ENCODE results near the gene TNFRSF19.
A peak's percentile ranks its signal among the peaks of the same experiment; 100 is the strongest.

TNFRSF19 gene

GRCh38 chr13:23683084-23683483 lies 112.9 kb downstream of the TNFRSF19 start:
- DNase-seq (ENCODE audit: low spot score): no peak

GRCh38 chr13:23684647-23685046 lies 114.4 kb downstream of the TNFRSF19 start:
- no peak for DNase-seq (ENCODE audit: low spot score)

GRCh38 chr13:23685416-23685815 lies 115.2 kb downstream of the TNFRSF19 start:
- no peak for DNase-seq (ENCODE audit: low spot score)

DNA sequence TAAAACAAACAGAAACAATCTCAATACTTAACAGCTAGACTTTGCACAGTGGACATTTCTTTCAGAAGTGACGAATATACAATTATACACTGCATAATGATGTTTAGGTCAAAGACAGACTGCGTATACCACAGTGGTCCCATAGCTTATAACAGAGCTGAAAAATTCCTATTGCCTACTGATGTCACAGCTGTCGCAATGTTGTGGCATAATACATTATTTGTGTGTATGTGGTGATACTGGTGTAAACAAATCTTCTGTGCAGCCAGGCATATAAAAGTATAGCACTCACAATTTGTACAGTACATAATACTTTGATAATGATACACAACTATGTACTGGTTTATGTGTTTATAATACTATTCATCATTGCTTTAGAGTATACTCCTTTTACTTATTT lies 116.7 kb downstream of the TNFRSF19 start:
- DNase-seq (ENCODE audit: low spot score): no peak

- no peak for DNase-seq (ENCODE audit: low spot score)
Measured at GRCh38 chr13:23687614-23688013, 117.4 kb downstream of the TNFRSF19 start.

- DNase-seq (ENCODE audit: low spot score): no peak
Measured at GRCh38 chr13:23688336-23688735, 118.1 kb downstream of the TNFRSF19 start.

- no peak for DNase-seq (ENCODE audit: low spot score)
Measured at GRCh38 chr13:23690668-23691067, 120.5 kb downstream of the TNFRSF19 start.

- no peak for DNase-seq (ENCODE audit: low spot score)
Measured at GRCh38 chr13:23692816-23693215, 122.6 kb downstream of the TNFRSF19 start.

DNA sequence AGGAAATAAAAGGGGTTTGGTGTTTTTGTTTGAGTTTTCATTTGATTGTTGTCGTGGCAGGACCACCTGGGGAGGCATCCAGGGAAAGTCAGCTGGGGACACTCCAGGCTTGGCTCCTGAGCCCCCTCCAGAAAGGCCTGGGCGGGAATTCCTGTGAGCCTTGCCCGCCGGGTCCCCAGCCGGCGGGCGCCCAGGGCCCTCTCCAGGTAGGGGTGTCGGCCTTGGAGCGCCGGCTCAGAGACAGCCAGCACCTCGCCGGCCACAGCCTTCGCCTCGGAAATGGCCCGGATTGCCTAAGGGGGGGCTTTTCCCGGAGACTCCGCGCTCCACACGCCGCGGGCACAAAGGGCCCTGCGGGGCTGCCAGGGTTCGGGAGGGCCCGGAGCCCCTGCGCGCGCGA lies 125.0 kb downstream of the TNFRSF19 start:
- no peak for DNase-seq (ENCODE audit: low spot score)

DNA sequence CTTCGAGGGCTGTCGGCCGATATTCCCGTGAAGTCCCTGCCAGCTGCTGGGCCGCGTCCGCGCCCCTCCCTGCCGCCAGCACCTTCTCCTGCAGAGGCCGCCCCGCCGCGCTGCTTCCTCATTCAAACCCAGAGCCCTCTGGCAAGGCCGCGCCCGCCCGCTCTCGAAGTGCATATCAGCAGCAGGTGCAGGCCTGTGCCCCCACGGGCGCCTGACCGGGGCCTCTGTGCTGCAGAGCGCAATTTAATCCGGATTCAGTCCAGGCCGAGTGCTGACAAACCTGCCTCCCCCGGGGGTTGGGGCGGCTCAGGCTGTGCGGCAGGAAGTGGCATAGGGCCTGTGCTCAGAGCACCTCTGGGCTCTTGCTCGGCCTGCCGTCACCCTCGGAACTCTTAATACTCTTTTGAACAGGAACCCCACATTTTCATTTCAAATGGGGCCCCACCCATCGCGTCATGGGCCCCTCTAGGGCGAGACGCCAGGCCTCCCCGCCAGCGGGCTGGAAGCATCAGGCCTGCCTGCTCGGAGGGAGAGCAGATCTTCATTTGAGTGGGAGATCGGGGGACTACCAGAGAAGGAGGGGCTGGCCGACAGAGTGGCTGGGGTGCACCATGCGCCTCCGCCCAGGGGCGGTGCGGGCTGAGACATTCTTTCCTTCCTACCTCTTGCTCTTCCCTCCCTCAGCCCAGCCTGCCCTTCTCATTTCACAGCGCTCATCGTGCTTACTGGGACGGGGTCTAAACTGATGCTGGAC lies 125.7 kb downstream of the TNFRSF19 start:
- DNase-seq (ENCODE audit: low spot score): peak; percentile 29

GRCh38 chr13:23696610-23697009 lies 126.4 kb downstream of the TNFRSF19 start:
- DNase-seq (ENCODE audit: low spot score): peak; percentile 29

GRCh38 chr13:23697772-23698313 lies 127.6 kb downstream of the TNFRSF19 start:
- no peak for DNase-seq (ENCODE audit: low spot score)

DNA sequence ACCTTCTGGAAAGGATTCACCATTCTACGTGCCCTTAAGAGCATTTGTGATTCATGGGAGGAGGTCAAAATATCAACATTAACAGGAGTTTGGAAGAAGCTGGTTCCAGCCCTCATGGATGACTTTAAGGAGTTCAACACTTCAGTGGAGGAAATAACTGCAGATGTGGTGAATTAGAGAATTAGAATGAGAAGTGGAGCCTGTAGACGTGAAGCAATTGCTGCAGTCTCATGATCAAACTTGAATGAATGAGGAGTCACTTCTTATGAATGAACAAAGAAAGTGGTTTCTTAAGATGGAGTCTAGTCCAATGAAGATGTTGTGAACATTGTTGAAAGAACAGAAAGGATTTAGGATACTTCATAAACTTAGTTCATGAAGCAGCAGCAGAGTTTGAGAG lies 129.1 kb downstream of the TNFRSF19 start:
- no peak for DNase-seq (ENCODE audit: low spot score)

DNA sequence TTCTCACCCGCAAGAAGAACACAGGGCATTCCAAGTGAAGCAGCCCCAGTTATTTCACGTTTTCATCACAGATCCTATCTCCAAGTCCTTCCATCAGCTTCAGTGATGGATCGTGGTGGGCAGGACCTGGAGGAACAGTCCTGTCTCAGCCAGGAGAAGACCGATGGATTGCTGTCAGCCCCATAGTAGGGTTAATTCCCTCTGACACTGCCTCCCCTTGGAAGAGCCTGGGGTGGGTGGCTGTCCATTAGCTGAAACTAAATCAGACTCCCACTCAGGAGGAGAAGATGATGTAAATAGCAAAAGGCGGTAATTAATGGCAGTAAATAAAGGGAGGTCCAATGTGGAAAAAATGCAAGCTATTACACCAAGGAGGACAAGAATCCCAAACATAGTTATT lies 131.0 kb downstream of the TNFRSF19 start:
- DNase-seq (ENCODE audit: low spot score): no peak

GRCh38 chr13:23701636-23702035 lies 131.4 kb downstream of the TNFRSF19 start:
- peak; percentile 83 for DNase-seq (ENCODE audit: low spot score)

DNA sequence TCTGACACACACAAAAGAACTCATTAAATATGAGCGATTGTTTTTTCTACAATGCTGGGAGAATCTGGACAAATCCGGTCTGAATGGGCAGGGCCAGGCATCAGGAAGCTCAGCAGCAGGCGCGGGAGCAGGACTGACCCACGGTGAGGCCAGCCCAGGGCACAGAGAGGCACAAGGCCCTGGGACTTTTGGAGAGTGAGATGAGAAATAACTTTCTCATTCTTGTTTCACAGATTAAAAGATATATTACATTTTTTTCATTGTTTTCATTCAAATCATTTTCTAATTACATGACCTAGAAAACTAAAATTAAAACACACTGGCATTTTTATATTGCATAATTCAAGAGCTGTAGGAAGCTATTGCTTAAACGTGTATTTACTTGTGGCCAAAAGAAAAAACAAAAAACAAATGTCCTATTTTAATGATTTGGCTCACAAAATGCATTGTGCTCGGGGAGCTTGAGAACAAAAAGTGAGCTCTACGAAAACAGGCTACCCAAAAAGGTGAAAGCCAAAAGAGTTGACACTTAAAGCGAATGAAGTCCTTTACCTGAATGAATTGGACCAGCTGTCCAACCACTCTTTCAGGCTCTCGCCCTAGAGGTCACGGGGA lies 133.1 kb downstream of the TNFRSF19 start:
- DNase-seq (ENCODE audit: low spot score): peak; percentile 84

GRCh38 chr13:23705583-23705982 lies 135.4 kb downstream of the TNFRSF19 start:
- no peak for DNase-seq (ENCODE audit: low spot score)

DNA sequence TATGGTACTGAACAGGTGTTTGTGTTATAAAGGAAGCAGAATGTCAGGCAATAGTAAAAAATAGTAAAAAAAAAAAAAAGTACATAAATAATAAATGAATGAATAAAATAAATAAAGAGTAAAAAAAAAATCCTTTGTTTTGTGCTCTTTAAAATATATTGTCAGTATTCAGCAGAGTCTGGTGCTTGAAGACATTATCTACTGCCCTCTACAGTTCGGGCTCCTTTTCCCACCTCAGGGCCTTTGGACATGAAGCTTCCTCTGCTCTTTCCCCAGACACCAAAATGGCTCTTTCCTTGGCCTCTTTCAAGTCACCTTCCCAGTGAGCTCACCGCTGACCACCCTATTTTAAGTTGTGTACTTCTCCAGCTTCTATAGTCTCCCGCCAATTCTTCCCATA lies 137.5 kb downstream of the TNFRSF19 start:
- DNase-seq (ENCODE audit: low spot score): no peak

DNA sequence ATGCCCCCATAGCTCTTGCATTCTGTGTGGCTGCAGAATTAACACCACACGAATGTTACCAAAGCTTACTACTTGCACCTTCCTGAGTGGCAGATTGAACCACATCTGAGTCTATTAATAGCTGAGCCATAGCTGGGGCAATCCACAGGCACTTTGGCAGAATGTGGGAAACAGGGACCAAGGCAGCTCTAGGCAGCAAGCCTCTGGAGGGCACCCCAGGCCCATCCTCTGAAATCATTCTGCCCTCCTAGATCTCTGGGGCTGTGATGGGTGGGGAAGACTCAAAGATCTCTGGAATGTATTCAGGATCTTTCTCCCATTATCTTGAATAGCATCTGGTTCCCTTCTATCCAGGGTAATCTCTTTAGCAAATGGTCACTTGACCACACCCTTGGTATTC lies 139.3 kb downstream of the TNFRSF19 start:
- DNase-seq (ENCODE audit: low spot score): no peak

DNA sequence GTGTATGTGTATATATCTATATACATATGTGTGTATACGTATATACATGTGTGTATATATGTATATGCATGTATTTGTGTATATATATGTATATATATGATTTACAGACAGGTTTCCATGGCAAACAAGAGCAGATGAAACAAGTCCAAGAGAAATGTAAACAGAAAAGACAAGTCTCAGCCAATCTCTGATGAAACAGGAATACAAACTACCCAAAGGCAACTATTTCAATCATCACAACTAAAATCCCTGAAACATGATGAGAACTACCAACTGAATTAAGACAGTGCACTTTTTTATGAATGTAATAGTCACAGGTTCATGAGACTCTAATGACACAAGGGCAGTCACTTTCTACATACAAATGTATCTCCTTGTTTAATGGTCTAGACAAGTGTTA lies 140.2 kb downstream of the TNFRSF19 start:
- DNase-seq (ENCODE audit: low spot score): no peak

DNA sequence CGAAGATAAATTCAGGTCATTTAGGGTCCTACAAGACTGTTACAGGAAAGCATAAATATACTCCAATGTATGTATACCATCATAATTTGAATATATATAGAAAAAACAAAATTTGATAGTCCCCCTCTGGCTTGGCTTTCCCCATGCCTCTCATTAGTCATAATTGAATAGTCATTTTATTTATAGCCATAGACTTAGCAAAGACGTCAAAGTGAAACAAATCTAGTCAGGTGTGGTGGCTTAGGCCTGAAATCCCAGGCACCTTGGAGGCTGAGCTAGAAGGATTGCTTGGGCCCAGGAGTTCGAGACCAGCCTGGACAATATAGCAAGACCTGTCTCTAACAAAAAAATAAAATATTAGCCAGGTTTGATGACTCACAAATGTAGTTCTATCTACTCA lies 141.1 kb downstream of the TNFRSF19 start:
- DNase-seq (ENCODE audit: low spot score): no peak

DNA sequence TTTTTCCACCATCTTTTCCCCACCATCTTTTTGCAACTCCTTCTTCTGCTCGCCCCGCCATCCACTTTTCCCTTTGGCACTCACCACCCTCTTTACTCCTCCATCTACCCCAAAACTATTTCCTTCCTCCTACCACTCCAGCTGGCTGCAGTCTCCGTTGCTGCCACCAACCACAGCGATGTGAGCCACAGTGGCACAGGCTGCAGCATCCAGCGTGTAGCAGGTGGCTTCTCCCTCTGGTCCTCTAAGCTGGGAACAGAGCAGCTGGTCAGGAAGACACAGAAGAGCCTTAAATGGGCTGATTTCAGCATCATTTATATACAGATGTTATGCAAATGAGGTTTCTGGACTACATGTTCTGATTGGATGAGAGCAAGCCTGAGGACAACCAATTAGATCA lies 144.5 kb downstream of the TNFRSF19 start:
- no peak for DNase-seq (ENCODE audit: low spot score)

DNA sequence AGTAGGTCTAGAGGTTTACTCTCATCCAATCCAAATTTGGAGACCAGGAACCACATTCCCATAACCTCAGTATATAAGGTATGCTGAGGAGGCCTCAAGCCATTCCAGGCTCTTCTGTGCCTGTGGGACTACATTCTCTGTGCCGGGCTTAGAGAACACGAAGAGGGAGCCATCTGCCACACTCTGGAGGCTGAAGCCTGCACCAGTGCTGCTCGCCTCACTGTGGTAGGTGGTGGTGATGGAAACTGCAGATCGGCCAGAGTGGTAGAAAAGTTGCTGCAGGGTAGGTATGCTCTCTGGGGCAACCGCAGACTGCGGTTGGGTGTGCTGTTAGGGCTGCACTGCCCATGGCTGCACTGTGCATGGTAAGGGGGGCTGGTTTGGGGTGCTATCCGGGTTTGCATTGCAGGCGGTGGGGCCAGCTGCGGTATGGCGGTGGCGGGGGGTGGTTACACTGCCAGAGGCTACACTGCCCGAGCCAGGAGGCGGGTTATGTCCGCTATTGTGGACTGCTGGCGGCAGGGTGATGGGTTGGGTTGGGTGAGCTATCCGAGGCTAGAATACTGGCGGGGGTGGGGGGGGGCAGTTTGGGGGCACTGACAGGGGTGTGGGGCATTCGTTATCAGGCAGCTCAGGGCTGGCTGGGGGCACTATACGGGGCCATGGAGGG lies 145.0 kb downstream of the TNFRSF19 start:
- DNase-seq (ENCODE audit: low spot score): no peak
